GM12878 (cell line): Measurements from ENCODE around the gene METTL13. TPM values are rescaled to one million over a fixed set of nuclear protein-coding genes. Genes with fewer than 3 reads are reported as not detected.

Experiments used
- ATAC-seq: fragments of 200-7000 bp; cut with Tn5 transposase; 3 replicates; pipeline ENCODE4 v1.9.1; 2020; ENCODE audit warnings: mild to moderate bottlenecking, moderate library complexity
- BruUV-seq: library from RNA; stranded (reverse); fragments of 400-500 nt; replicated peaks from 2 replicates; lab custom pipeline; 2021; lab: Mats Ljungman, UMichigan
- CTCF ChIA-PET: fragments of 300-600 bp; sonication (Branson Sonifier 250); formaldehyde crosslinking; extraction: SDS; loops from one replicate; lab custom pipeline; 2021; ENCODE audit warnings: inconsistent platforms; lab: Yijun Ruan, JAX
- POLR2A ChIA-PET: fragments of 350-600 bp; formaldehyde crosslinking; extraction: SDS; loops from one replicate; lab custom pipeline; 2021; ENCODE audit warnings: inconsistent platforms; lab: Charles Lee
- RAD21 ChIA-PET: fragments of 300-600 bp; sonication (Branson Sonifier 250); formaldehyde crosslinking; loops from one replicate; lab custom pipeline; 2023; ENCODE audit warnings: antibody characterized with exemption; ENCODE audit not compliant: unreplicated experiment; lab: Charles Lee
- SMC1A ChIA-PET: fragments of 300-600 bp; sonication (Branson Sonifier 250); formaldehyde crosslinking; loops from one replicate; lab custom pipeline; 2023; ENCODE audit not compliant: unreplicated experiment, uncharacterized antibody; lab: Charles Lee
- DNase-seq: peaks from one replicate; pipeline ENCODE4 v3.0.0-alpha.2; 2011; ENCODE audit warnings: low read depth, low spot score
- FAIRE-seq: peaks from 3 replicates; lab custom pipeline; 2011; peaks lifted over from hg19 to GRCh38; lab: Jason Lieb, UNC
- H2AFZ ChIP-seq: 2 replicates; pipeline ENCODE4 v1.6.0; 2011; ENCODE audit warnings: low read depth, low read length, control low read depth; ENCODE audit not compliant: control insufficient read depth
- H3K27ac ChIP-seq: 2 replicates; pipeline ENCODE4 v1.5.1; 2011; ENCODE audit warnings: control low read depth; ENCODE audit not compliant: control insufficient read depth, insufficient read depth
- H3K27me3 ChIP-seq, 2 experiments: replicated peaks in 1 of 2; 2 replicates each; pipeline versions ENCODE4 v1.6.0 to v1.6.1; 2011; ENCODE audit warnings: low read length in 1 of 2; ENCODE audit not compliant: control insufficient read depth in 2 of 2, insufficient read depth in 2 of 2
- H3K36me3 ChIP-seq, 2 experiments: 2 replicates each; pipeline ENCODE4 v1.5.1; 2011; ENCODE audit warnings: low read length in 1 of 2; ENCODE audit not compliant: control insufficient read depth in 2 of 2, insufficient read depth in 2 of 2
- H3K4me1 ChIP-seq: 2 replicates; pipeline ENCODE4 v1.6.1; 2011; ENCODE audit warnings: mild to moderate bottlenecking, low read length, moderate library complexity, mixed read lengths; ENCODE audit not compliant: control insufficient read depth, insufficient read depth
- H3K4me2 ChIP-seq: 2 replicates; pipeline ENCODE4 v1.6.0; 2011; ENCODE audit warnings: control low read depth; ENCODE audit not compliant: control insufficient read depth, insufficient read depth
- H3K4me3 ChIP-seq: fragments of 200-600 bp; sonication (generic); 2 replicates; pipeline ENCODE4 v1.5.1; 2016
- H3K79me2 ChIP-seq: 2 replicates; pipeline ENCODE4 v1.6.0; 2011; ENCODE audit warnings: low read length; ENCODE audit not compliant: control insufficient read depth, insufficient read depth
- H3K9ac ChIP-seq: 2 replicates; pipeline ENCODE4 v1.8.0; 2011; ENCODE audit warnings: low read length, control low read depth, mixed read lengths; ENCODE audit not compliant: control insufficient read depth, insufficient read depth
- H3K9me3 ChIP-seq: replicated peaks from 3 replicates; pipeline ENCODE4 v1.5.1; 2011; ENCODE audit warnings: mild to moderate bottlenecking, low read length; ENCODE audit not compliant: control insufficient read depth, insufficient read depth
- H4K20me1 ChIP-seq: 2 replicates; pipeline ENCODE4 v1.6.0; 2011; ENCODE audit not compliant: control insufficient read depth, insufficient read depth
- JUNB ChIP-seq: IDR thresholded peaks from 2 replicates; pipeline ENCODE4 v1.6.1; 2016; ENCODE audit warnings: antibody characterized with exemption, mild to moderate bottlenecking
- MEF2B ChIP-seq: fragments of 450-650 bp; IDR thresholded peaks from 2 replicates; pipeline ENCODE4 v1.6.1; 2018; ENCODE audit warnings: mild to moderate bottlenecking, moderate library complexity; ENCODE audit not compliant: partially characterized antibody, poor library complexity, severe bottlenecking
- RCOR1 ChIP-seq: conservative IDR thresholded peaks from 2 replicates; pipeline ENCODE4 v1.6.1; 2012; ENCODE audit warnings: low read depth, low read length, improper control_type of control experiment
- SRF ChIP-seq, 2 experiments: IDR thresholded peaks; 2 replicates each; pipeline ENCODE4 v1.6.1; 2011; ENCODE audit warnings: low read depth in 2 of 2, low read length in 2 of 2, mild to moderate bottlenecking in 1 of 2, moderate library complexity in 1 of 2
- ZBTB4 ChIP-seq: fragments of 450-650 bp; formaldehyde crosslinking; IDR thresholded peaks from 2 replicates; pipeline ENCODE4 v1.4.0; 2022; ENCODE audit warnings: mild to moderate bottlenecking, moderate library complexity
- ZNF217 ChIP-seq: fragments of 450-650 bp; IDR thresholded peaks from 2 replicates; pipeline ENCODE4 v1.6.1; 2017; ENCODE audit warnings: antibody characterized with exemption, mild to moderate bottlenecking
- WGBS: methylation state at CpG from one replicate; pipeline ENCODE4 v1.1.6; 2016; ENCODE audit warnings: low lambda C conversion rate; ENCODE audit not compliant: insufficient replicate concordance, insufficient coverage; ENCODE audit errors: missing lambda C conversion rate; 5-methylcytosine and 5-hydroxymethylcytosine counted together
- in situ Hi-C: fragments of 300-500 bp; cut with MboI; formaldehyde crosslinking; loops from 9 replicates; pipeline ENCODE4 v1.14.3; 2018; ENCODE audit warnings: mixed read lengths
- intact Hi-C: fragments of 100-400 bp; cut with micrococcal nuclease; formaldehyde crosslinking; loops from one replicate; pipeline ENCODE4 v1.14.2; 2022; ENCODE audit not compliant: unreplicated experiment
- polyA plus RNA-seq, 11 experiments: library from polyadenylated mRNA; depleted of rRNA in 4 of 11; unstranded in 6 of 11; stranded (reverse) in 5 of 11; fragments of >200 nt; fragmentation: Nextera tagmentation in 4 of 11; fragmentation: Illumina TruSeq in 1 of 11; extraction: Ambion mirVana in 4 of 11; extraction: Trizol in 1 of 11; gene quantifications; 1 replicate in 1 of 11; 2 replicates in 10 of 11; pipeline versions ENCODE4 v1.2.1 to v1.2.3, GENCODE V29; 2011 to 2016; ENCODE audit warnings: inconsistent platforms in 2 of 11, missing spikeins in 2 of 11, low read depth in 1 of 11
- total RNA-seq, 4 experiments: library from RNA; depleted of rRNA in 3 of 4; stranded (reverse); fragments of >200 nt in 3 of 4; fragmentation: Illumina TruSeq in 1 of 4; extraction: Trizol in 1 of 4; gene quantifications; 2 replicates each; pipeline versions ENCODE4 v1.2.1 to v1.2.3, GENCODE V29; 2013 to 2021
- TF ChIP-seq, protein P1 (sequence below): fragments of 150-350 bp; IDR thresholded peaks from 2 replicates; pipeline ENCODE4 v1.6.1; 2016; ENCODE audit warnings: low read depth, low read length

Gene METTL13
- total and polyA plus RNA-seq, 10 of the 15 experiments (the other 5 are each of a cell fraction or from before 2014, with no cell fraction given), result 12.2 to 47.2 (median 35.0) TPM

DNA sequence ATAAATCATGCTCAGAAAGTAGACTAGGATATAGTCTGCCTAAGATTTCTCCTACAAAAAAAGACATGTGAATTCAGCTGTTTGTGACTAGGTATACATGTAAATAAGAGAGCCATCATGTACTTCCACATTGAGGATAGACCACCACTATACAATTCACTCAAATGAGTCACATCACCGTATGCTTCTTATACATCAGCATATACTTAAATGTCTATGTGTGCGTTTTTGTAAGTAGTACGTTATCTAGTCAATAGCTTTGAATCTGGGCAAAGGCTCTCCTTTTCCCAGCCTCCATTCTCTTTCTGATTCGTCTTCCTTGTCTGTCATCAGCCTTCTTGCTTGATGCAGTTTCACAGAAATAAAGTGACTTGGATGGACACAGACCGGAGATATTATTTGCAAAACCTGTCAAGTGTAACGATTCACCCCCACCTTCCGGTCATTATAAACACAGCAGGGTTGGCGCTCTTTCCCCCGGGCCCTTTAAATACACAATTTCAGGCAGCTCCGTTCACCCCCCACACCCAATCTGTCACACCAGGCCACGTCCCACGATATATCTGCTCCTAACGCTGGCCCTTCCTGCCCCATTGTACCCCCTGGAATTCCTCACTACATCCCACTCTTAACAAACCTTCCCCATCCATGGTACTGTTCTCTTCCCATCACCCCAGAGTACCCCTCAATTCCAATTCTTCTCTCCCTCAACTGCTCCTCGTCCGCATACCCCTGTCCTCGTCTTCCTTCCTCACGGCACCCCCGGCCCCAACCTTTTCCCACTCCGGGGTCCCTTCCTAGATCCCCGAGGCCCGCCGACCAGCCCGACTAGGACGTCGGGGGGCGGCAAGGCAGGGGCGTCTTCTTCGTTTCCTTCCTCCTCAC is 40.2 kb upstream of the METTL13 start (continued):
- TF ChIP-seq RCOR1 (no peak), ZBTB4 (CRISPR knock-in tag) (no peak), ZNF217 (no peak)

DNA sequence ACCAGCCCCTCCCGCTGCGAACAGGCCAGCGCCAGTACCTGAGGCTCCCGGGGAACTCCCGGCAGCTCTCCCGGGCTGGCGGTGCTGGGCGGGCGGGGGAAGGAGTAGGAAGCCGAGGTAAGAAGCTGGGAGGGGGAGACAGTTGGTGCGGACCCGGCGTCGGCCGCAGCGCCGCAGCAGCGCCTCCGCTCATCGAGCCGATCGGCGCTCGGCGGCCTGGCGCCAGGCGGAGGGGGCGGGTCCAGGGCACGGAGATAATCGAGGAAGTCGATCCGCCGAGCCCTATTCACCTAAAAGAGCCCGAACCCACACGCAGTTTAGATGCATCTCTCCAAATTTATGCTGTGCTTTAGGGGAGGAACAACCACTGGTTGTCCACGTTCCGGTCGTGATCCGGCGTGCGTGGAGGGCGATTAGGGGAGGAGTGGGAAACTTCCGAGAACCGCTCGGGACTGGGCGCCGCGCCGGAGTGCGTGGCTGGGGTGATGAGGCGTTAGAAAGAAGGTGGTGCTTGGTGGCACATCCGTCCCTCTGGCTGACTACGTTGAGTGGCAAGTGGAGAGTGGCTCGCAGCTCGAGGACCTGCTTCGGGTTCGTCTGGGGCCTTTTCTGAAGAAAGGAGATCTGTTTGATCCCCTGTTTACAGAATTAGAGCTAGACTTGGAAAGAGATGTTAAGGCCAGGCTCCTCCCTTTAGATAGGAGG is 39.4 kb upstream of the METTL13 start, which contains the start of gene VAMP4:
VAMP4 (minus strand) TSS at position 194 of the 705 bp plus-strand sequence. CDS start 3,651 bp downstream, outside the sequence.
- peaks cover 8% of the 10 kb centered on the region for H3K79me2 ChIP-seq
- WGBS, result 1% methylated on average over 48 of the region's 57 CpGs
- BruUV-seq, result no TSS peak
- H3K36me3 ChIP-seq, result no peaks in the 10 kb centered on the region; a peak in 1 of 4 replicates
- peaks cover 4% of the 10 kb centered on the region for H3K4me1 ChIP-seq
- SMC1A ChIA-PET, result interaction anchor here (1.2 to 6.7 kb wide), 8 partner anchors 11 to 257 kb away, joined by 3 to 27 read pairs (median 5); partner anchors contain the start of genes METTL13 and PRRC2C
- H4K20me1 ChIP-seq, result no peaks in the 10 kb centered on the region
- peak within 1 kb of the TSS; percentile 96 for H3K4me2 ChIP-seq
- RAD21 ChIA-PET, result interaction anchor here (1.0 to 2.8 kb wide), 5 partner anchors 21 to 257 kb away, joined by 3 to 11 read pairs (median 3); partner anchors contain the start of gene PRRC2C
- peak within 1 kb of the TSS; percentile 83 for H3K4me3 ChIP-seq
- no peaks in the 10 kb centered on the region for H3K27me3 ChIP-seq
- ATAC-seq, result peak; percentile 95
- H3K9ac ChIP-seq, result peak within 1 kb of the TSS; percentile 70
- intact Hi-C loops (loop anchor here (1.0 to 10.0 kb wide), 2 partner anchors 39 to 257 kb away; partner anchors contain the start of genes METTL13 and PRRC2C), in situ Hi-C loops (no loop called here)
- no peak for FAIRE-seq
- POLR2A ChIA-PET, result interaction anchor here (1.1 to 4.1 kb wide), 6 partner anchors 10 to 791 kb away, joined by 3 to 18 read pairs (median 8); partner anchors contain the start of genes METTL13, PRRC2C and SUCO
- peak within 1 kb of the TSS; percentile 92 for H3K27ac ChIP-seq
- peak within 1 kb of the TSS; percentile 100 for H2AFZ ChIP-seq
- H3K9me3 ChIP-seq, result no peaks in the 10 kb centered on the region
- CTCF ChIA-PET, result interaction anchor here (0.6 to 3.1 kb wide), 13 partner anchors 12 to 257 kb away, joined by 3 to 11 read pairs (median 5); partner anchors contain the start of genes METTL13 and PRRC2C
- peak; percentile 59 for DNase-seq
- TF ChIP-seq JUNB (no peak), MEF2B (no peak), SRF (IDR thresholded peaks at IDR 0.05; ENCODE audit: low read depth in 2 of 2, low read length in 2 of 2) (peak; percentile 97 to 100), ZBTB4 (CRISPR knock-in tag) (no peak)
- TF ChIP-seq, protein P1, sequence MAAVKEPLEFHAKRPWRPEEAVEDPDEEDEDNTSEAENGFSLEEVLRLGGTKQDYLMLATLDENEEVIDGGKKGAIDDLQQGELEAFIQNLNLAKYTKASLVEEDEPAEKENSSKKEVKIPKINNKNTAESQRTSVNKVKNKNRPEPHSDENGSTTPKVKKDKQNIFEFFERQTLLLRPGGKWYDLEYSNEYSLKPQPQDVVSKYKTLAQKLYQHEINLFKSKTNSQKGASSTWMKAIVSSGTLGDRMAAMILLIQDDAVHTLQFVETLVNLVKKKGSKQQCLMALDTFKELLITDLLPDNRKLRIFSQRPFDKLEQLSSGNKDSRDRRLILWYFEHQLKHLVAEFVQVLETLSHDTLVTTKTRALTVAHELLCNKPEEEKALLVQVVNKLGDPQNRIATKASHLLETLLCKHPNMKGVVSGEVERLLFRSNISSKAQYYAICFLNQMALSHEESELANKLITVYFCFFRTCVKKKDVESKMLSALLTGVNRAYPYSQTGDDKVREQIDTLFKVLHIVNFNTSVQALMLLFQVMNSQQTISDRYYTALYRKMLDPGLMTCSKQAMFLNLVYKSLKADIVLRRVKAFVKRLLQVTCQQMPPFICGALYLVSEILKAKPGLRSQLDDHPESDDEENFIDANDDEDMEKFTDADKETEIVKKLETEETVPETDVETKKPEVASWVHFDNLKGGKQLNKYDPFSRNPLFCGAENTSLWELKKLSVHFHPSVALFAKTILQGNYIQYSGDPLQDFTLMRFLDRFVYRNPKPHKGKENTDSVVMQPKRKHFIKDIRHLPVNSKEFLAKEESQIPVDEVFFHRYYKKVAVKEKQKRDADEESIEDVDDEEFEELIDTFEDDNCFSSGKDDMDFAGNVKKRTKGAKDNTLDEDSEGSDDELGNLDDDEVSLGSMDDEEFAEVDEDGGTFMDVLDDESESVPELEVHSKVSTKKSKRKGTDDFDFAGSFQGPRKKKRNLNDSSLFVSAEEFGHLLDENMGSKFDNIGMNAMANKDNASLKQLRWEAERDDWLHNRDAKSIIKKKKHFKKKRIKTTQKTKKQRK, result no peak; the same call in 1 of the 2 replicates
